ENCODE measurements around the gene PNPLA8.
A peak's percentile ranks its signal among the peaks of the same experiment; 100 is the strongest.

PNPLA8 gene

GRCh38 chr7:108460964-108461363 lies 65.0 kb downstream of the PNPLA8 start:
- Histone ChIP-seq H3K36me3 (ENCODE audit: insufficient read depth) (no peaks in the 10 kb centered on the region), H3K79me2 (ENCODE audit: insufficient read depth, low read depth) (no peaks in the 10 kb centered on the region), H4K20me1 (ENCODE audit: insufficient read depth) (no peaks in the 10 kb centered on the region), H3K9ac (no peak overlapping the region), H3K4me1 (ENCODE audit: low read depth, poor library complexity, severe bottlenecking) (peaks cover 24% of the 10 kb centered on the region), H3K27ac (no peak overlapping the region), H2AFZ (ENCODE audit: low read depth) (no peak overlapping the region), H3K27me3 (ENCODE audit: insufficient read depth, low read depth) (no peaks in the 10 kb centered on the region), H3K4me3 (IDR thresholded peaks at IDR 0.05; ENCODE audit: insufficient read depth, low read depth, low read length) (no peak overlapping the region), H3K4me2 (no peak overlapping the region)
- no peak for TF ChIP-seq CTCF (conservative IDR thresholded peaks at IDR 0.05; ENCODE audit: low read depth, low read length)

DNA sequence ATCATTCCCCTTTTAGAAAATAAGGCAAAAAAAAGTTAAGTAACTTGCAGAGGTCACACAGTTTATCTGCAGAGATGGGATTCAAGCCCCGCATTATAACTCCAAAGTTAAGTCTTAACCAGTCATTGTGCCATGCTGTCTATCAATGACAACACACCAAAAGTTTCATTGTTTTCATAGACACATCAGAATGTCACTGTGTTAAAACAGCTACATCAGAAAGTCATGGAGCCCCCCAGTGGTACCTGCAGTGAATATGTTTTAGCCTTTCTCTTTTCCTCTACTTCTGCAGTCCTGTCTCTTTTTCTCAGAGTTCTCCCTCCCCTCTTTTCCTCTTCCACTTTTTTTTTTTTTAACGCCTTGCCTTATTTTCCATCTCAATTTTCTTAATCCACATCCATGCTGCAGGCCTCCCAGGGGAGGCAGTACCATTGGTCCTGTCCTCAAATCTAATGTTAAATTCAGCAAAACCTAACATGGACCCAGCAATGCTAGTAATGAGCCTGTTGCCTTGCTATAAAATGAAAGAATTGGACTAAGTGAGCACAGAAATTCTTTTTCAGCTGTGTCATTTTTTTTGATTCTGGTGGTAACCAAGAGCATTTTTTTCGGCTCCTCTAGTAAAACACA lies 65.9 kb downstream of the PNPLA8 start:
- peak; percentile 81 for TF ChIP-seq CTCF (conservative IDR thresholded peaks at IDR 0.05; ENCODE audit: low read depth, low read length)
- peaks cover 3% of the 10 kb centered on the region; the same call in 1 of the 2 replicates for H3K79me2 ChIP-seq (ENCODE audit: insufficient read depth, low read depth)
- peak overlapping the region; percentile 29; the same call in 1 of the 2 replicates for H3K4me2 ChIP-seq
- H3K4me3 ChIP-seq (IDR thresholded peaks at IDR 0.05; ENCODE audit: insufficient read depth, low read depth, low read length) = no peak overlapping the region
- no peak overlapping the region for H3K9ac ChIP-seq
- H3K27me3 ChIP-seq (ENCODE audit: insufficient read depth, low read depth) = no peaks in the 10 kb centered on the region
- no peaks in the 10 kb centered on the region for H4K20me1 ChIP-seq (ENCODE audit: insufficient read depth)
- H3K27ac ChIP-seq = no peak overlapping the region
- peaks cover 24% of the 10 kb centered on the region for H3K4me1 ChIP-seq (ENCODE audit: low read depth, poor library complexity, severe bottlenecking)
- no peak overlapping the region for H2AFZ ChIP-seq (ENCODE audit: low read depth)
- H3K36me3 ChIP-seq (ENCODE audit: insufficient read depth) = no peaks in the 10 kb centered on the region

DNA sequence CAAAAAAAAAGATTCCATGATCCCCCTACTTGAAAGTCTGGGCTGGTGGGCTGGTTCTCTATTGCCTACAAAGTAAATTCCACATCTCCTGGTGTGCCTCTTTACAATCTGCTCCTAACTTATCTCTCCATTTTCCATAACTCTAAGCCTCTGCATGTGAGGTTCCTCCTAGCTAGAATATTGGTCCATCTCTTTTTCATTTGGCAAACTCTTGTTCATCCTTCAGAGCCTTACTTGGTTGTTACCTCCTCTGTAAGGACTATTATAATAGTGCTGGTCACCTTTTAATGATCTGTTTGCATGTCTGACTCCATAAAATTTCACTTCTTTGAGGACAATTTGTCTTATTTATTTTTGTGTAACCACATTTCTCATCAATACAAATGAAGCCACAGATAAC lies 68.1 kb downstream of the PNPLA8 start:
- Histone ChIP-seq H4K20me1 (ENCODE audit: insufficient read depth) (no peaks in the 10 kb centered on the region), H3K27me3 (ENCODE audit: insufficient read depth, low read depth) (no peaks in the 10 kb centered on the region), H3K4me1 (ENCODE audit: low read depth, poor library complexity, severe bottlenecking) (peaks cover 31% of the 10 kb centered on the region), H3K9ac (no peak overlapping the region), H3K36me3 (ENCODE audit: insufficient read depth) (no peaks in the 10 kb centered on the region), H3K4me3 (IDR thresholded peaks at IDR 0.05; ENCODE audit: insufficient read depth, low read depth, low read length) (no peak overlapping the region), H2AFZ (ENCODE audit: low read depth) (no peak overlapping the region), H3K79me2 (ENCODE audit: insufficient read depth, low read depth) (peaks cover 25% of the 10 kb centered on the region; the same call in 1 of the 2 replicates), H3K4me2 (no peak overlapping the region), H3K27ac (no peak overlapping the region)
- TF ChIP-seq CTCF (conservative IDR thresholded peaks at IDR 0.05; ENCODE audit: low read depth, low read length) = no peak

- H3K27me3 ChIP-seq (ENCODE audit: insufficient read depth, low read depth) = no peaks in the 10 kb centered on the region
- H3K9ac ChIP-seq = peak overlapping the region; percentile 48; the same call in 1 of the 2 replicates
- no peak overlapping the region for H3K4me3 ChIP-seq (IDR thresholded peaks at IDR 0.05; ENCODE audit: insufficient read depth, low read depth, low read length)
Measured at GRCh38 chr7:108456845-108457540, 68.9 kb downstream of the PNPLA8 start.

More at GRCh38 chr7:108456845-108457540, 68.9 kb downstream of the PNPLA8 start:
- H3K79me2 ChIP-seq (ENCODE audit: insufficient read depth, low read depth) = peaks cover 34% of the 10 kb centered on the region; the same call in 1 of the 2 replicates
- peak overlapping the region; percentile 70 for H3K4me2 ChIP-seq
- H2AFZ ChIP-seq (ENCODE audit: low read depth) = peak overlapping the region; percentile 80; the same call in 1 of the 2 replicates
- TF ChIP-seq CTCF (conservative IDR thresholded peaks at IDR 0.05; ENCODE audit: low read depth, low read length) = no peak
- H3K27ac ChIP-seq = no peak overlapping the region
- H3K4me1 ChIP-seq (ENCODE audit: low read depth, poor library complexity, severe bottlenecking) = peaks cover 40% of the 10 kb centered on the region
- no peaks in the 10 kb centered on the region for H4K20me1 ChIP-seq (ENCODE audit: insufficient read depth)
- H3K36me3 ChIP-seq (ENCODE audit: insufficient read depth) = no peaks in the 10 kb centered on the region

Measured in KMS-11 (cell line).